Activated CD4-positive, alpha-beta T cell treated with anti-CD3 and anti-CD28 coated beads, Interleukin-2, amount 50 U/mL, for 24 hours (primary cell): ENCODE measurements around the gene EIF4EBP3.
A peak's percentile ranks its signal among the peaks of the same experiment; 100 is the strongest.

Experiments used
- DNase-seq, 2 donors: peaks; one replicate each; pipeline ENCODE4 v3.0.0-alpha.2; 2020; ENCODE audit warnings: low read depth in 1 of 2, low spot score in 1 of 2

EIF4EBP3 gene

GRCh38 chr5:140556438-140556837, 9.0 kb downstream of the EIF4EBP3 start:
- DNase-seq = no peak

GRCh38 chr5:140557136-140557805, 9.8 kb downstream of the EIF4EBP3 start, which contains the start of gene SRA1:
Gene SRA1 (minus strand): TSS chr5:140557473. CDS start chr5:140557452, 21 bp downstream.
- DNase-seq = peak; percentile 67 to 80

- no peak for DNase-seq
These were observed 10.5 kb downstream of the EIF4EBP3 start for GRCh38 chr5:140557965-140558364.

- no peak for DNase-seq
These were observed 11.1 kb downstream of the EIF4EBP3 start for GRCh38 chr5:140558542-140558941.

GRCh38 chr5:140560227-140560626, 12.8 kb downstream of the EIF4EBP3 start:
- DNase-seq = no peak

- no peak for DNase-seq
These were observed 14.5 kb downstream of the EIF4EBP3 start for GRCh38 chr5:140561753-140562523.

- DNase-seq = no peak
These were observed 16.1 kb downstream of the EIF4EBP3 start for GRCh38 chr5:140563596-140563995.

GRCh38 chr5:140564196-140565023, 16.9 kb downstream of the EIF4EBP3 start, which contains the start of the genes APBB3 and SLC35A4:
Gene APBB3 (minus strand): TSS chr5:140564598. CDS start chr5:140564245, 353 bp downstream.
Gene SLC35A4 (plus strand): TSS chr5:140564828. CDS start chr5:140567170, 2,342 bp downstream.
- peak; percentile 85 to 96 for DNase-seq

- no peak for DNase-seq
These were observed 17.7 kb downstream of the EIF4EBP3 start for GRCh38 chr5:140565024-140565779.

- no peak for DNase-seq
These were observed 18.3 kb downstream of the EIF4EBP3 start for GRCh38 chr5:140565780-140566095.

GRCh38 chr5:140566665-140567064, 19.2 kb downstream of the EIF4EBP3 start:
- DNase-seq = no peak

GRCh38 chr5:140567136-140567818, 19.8 kb downstream of the EIF4EBP3 start:
- no peak for DNase-seq

GRCh38 chr5:140567871-140568270, 20.4 kb downstream of the EIF4EBP3 start:
- DNase-seq = no peak

GRCh38 chr5:140568443-140569063, 21.1 kb downstream of the EIF4EBP3 start:
- DNase-seq = no peak

GRCh38 chr5:140569197-140569596, 21.7 kb downstream of the EIF4EBP3 start:
- DNase-seq = no peak

- no peak for DNase-seq
These were observed 22.6 kb downstream of the EIF4EBP3 start for GRCh38 chr5:140570058-140570457.

- no peak for DNase-seq
These were observed 23.0 kb downstream of the EIF4EBP3 start for GRCh38 chr5:140570488-140570887.

GRCh38 chr5:140571105-140571504, 23.6 kb downstream of the EIF4EBP3 start:
- DNase-seq = no peak

- no peak for DNase-seq
These were observed 26.2 kb downstream of the EIF4EBP3 start for GRCh38 chr5:140573683-140574082.

- no peak for DNase-seq
These were observed 26.7 kb downstream of the EIF4EBP3 start for GRCh38 chr5:140574165-140574564.
